ENCODE results near the gene NES.

Gene NES, protein sequence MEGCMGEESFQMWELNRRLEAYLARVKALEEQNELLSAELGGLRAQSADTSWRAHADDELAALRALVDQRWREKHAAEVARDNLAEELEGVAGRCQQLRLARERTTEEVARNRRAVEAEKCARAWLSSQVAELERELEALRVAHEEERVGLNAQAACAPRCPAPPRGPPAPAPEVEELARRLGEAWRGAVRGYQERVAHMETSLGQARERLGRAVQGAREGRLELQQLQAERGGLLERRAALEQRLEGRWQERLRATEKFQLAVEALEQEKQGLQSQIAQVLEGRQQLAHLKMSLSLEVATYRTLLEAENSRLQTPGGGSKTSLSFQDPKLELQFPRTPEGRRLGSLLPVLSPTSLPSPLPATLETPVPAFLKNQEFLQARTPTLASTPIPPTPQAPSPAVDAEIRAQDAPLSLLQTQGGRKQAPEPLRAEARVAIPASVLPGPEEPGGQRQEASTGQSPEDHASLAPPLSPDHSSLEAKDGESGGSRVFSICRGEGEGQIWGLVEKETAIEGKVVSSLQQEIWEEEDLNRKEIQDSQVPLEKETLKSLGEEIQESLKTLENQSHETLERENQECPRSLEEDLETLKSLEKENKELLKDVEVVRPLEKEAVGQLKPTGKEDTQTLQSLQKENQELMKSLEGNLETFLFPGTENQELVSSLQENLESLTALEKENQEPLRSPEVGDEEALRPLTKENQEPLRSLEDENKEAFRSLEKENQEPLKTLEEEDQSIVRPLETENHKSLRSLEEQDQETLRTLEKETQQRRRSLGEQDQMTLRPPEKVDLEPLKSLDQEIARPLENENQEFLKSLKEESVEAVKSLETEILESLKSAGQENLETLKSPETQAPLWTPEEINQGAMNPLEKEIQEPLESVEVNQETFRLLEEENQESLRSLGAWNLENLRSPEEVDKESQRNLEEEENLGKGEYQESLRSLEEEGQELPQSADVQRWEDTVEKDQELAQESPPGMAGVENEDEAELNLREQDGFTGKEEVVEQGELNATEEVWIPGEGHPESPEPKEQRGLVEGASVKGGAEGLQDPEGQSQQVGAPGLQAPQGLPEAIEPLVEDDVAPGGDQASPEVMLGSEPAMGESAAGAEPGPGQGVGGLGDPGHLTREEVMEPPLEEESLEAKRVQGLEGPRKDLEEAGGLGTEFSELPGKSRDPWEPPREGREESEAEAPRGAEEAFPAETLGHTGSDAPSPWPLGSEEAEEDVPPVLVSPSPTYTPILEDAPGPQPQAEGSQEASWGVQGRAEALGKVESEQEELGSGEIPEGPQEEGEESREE (N-terminal part only)

DNA sequence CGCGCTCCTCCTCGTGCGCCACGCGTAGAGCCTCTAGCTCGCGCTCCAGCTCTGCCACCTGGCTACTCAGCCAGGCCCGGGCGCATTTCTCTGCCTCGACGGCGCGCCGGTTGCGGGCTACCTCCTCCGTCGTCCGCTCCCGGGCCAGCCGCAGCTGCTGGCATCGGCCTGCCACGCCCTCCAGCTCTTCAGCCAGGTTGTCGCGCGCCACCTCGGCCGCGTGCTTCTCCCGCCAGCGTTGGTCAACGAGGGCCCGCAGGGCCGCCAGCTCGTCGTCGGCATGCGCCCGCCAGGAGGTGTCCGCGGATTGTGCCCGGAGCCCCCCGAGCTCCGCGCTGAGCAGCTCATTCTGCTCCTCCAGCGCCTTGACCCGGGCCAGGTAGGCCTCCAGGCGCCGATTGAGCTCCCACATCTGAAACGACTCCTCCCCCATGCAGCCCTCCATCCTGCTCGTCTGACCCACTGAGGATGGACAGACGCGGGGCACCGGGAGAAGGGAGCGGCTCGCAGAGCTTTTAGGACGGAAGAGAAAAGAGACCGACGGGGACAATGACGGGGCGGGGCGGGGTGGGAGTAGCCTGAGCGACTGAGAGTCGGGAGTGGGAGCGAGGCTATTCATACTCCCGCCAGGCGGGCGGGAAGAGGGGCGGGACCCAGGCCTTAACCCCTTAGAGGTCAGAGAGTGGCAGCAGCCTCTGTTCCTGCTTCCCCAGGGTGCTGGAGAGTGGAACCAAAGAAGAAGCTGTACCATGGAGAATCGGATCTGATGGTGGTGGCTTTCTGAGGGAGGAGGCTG, at the start of gene NES:
NES (minus strand) TSS at position 588 of the 796 bp plus-strand sequence; CDS start at position 445, 143 bp downstream.
- Histone ChIP-seq H3K27ac (ENCODE audit: low read length) (peak within 1 kb of the TSS; percentile 37), H3K36me3 (ENCODE audit: insufficient read depth, low read depth, low read length) (peaks cover 28% of the 10 kb centered on the region), H3K9me3 (ENCODE audit: insufficient read depth, low read depth, low read length) (no peaks in the 10 kb centered on the region), H3K4me1 (ENCODE audit: insufficient read depth, low read length) (peaks cover 31% of the 10 kb centered on the region), H3K4me3 (ENCODE audit: low read length) (peak within 1 kb of the TSS; percentile 84), H3K9ac (ENCODE audit: low read depth, low read length) (peak within 1 kb of the TSS; percentile 90), H3K27me3 (ENCODE audit: insufficient read depth, low read length) (peaks cover 29% of the 10 kb centered on the region)

DNA sequence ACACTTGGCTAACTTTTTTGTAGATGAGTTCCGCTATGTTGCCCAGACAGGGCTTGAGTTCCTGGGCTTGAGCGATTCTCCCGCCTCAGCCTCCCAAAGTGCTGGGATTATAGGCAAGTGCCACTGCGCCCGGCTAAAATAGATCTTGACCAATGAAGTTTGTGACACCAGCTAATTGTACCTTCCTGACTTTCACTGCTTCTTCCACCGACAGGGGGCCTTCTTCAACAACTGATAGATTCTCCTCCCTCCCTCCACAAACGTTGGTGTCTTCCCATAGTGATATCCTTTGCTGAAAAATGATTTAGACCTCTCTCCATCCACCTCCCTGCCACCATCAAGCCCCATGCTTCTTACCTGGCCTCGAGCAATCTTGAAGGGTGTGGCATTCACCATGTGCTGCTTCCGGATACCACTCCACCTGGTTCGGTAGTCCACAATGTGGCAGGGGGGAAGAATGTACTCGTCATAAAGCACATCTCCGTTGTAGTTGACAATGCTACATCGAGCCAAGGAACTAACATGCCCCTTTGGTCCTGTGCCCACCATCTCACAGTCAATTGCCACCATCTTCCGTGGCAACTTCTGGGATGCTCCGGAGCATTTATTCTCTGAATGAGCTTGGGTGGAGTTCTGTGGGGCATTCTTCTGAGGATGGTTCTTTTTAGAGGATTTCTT, 49.5 kb upstream of the NES start:
- peaks cover 23% of the 10 kb centered on the region for H3K4me1 ChIP-seq (ENCODE audit: insufficient read depth, low read length)
- H3K9me3 ChIP-seq (ENCODE audit: insufficient read depth, low read depth, low read length): no peaks in the 10 kb centered on the region
- no peak overlapping the region for H3K27ac ChIP-seq (ENCODE audit: low read length)
- peak overlapping the region; percentile 99 for H3K4me3 ChIP-seq (ENCODE audit: low read length)
- peaks cover 47% of the 10 kb centered on the region for H3K36me3 ChIP-seq (ENCODE audit: insufficient read depth, low read depth, low read length)
- no peaks in the 10 kb centered on the region for H3K27me3 ChIP-seq (ENCODE audit: insufficient read depth, low read length)
- peak overlapping the region; percentile 97; the same call in 1 of the 2 replicates for H3K9ac ChIP-seq (ENCODE audit: low read depth, low read length)

DNA sequence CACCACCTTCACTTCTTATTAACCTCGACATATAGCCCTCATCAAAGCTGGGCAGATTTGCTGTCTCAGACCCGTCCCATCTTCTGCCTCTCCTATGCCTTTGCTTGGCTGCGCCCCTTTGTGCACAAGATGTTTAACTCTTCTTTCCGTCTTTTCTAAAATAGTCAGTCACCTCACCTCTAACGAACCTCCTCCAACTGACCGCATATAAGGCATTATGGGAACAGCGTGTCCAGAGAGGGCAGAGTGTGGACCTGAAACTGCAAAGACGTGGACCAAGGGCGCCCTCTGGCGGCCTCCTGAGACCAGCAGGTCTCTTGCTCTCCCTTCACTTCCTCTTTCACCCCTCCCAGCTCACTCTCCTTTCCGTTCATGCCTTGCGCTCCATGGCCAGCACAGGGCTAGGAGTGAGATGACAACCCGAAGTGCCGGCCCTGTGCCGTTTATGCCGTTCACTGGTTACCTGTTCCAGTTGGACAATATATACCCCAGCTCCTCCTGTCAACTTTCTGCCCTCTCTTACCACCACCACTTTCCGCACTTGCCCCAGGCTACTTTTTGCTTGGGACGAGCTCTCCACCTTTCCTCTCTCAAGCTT, 48.6 kb upstream of the NES start:
- peaks cover 56% of the 10 kb centered on the region for H3K36me3 ChIP-seq (ENCODE audit: insufficient read depth, low read depth, low read length)
- H3K27ac ChIP-seq (ENCODE audit: low read length): no peak overlapping the region
- H3K4me3 ChIP-seq (ENCODE audit: low read length): peak overlapping the region; percentile 99
- H3K9me3 ChIP-seq (ENCODE audit: insufficient read depth, low read depth, low read length): no peaks in the 10 kb centered on the region
- H3K27me3 ChIP-seq (ENCODE audit: insufficient read depth, low read length): no peaks in the 10 kb centered on the region
- peaks cover 23% of the 10 kb centered on the region for H3K4me1 ChIP-seq (ENCODE audit: insufficient read depth, low read length)
- H3K9ac ChIP-seq (ENCODE audit: low read depth, low read length): no peak overlapping the region

DNA sequence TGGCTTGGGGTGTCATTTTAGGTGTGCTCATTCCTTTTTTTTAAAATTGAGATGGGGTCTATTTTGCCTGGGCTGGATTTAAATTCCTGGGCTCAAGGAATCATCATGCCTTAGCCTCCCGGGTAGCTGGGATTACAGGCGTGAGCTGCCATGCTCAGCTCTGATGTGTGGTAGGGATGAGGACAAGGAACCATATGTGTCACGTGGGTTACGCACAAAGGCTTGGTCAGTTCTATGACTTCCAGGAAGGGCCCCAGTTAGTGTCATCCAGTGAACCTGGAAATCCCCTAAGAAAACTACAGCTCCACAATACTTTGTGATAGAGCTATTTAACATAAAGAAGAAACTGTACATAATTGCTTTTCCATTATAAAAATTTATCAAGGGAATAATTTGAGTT, 44.3 kb upstream of the NES start:
- H3K4me3 ChIP-seq (ENCODE audit: low read length): no peak overlapping the region
- H3K27me3 ChIP-seq (ENCODE audit: insufficient read depth, low read length): no peaks in the 10 kb centered on the region
- peaks cover 53% of the 10 kb centered on the region for H3K36me3 ChIP-seq (ENCODE audit: insufficient read depth, low read depth, low read length)
- no peak overlapping the region for H3K9ac ChIP-seq (ENCODE audit: low read depth, low read length)
- H3K27ac ChIP-seq (ENCODE audit: low read length): no peak overlapping the region
- peaks cover 11% of the 10 kb centered on the region; the same call in 1 of the 2 replicates for H3K4me1 ChIP-seq (ENCODE audit: insufficient read depth, low read length)
- H3K9me3 ChIP-seq (ENCODE audit: insufficient read depth, low read depth, low read length): no peaks in the 10 kb centered on the region

DNA sequence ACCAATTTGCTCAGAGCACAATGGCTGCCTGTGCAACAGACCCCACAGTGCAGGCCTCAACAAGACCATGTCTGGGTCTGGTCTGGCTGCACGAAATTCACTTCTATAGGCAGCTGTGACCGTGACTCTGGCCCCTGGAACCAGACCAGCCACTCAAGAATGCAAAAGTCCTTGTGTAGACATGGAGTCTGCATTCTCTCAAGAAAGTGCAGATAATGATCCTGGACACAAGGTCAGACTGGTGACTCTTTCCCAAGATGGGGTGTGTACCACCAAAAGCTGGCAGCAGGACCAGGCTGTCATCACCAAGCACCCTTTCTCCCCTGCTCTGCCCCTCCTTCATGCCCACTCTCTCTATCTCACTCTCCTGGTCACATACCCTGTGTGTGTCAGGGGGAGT, 43.9 kb upstream of the NES start:
- Histone ChIP-seq H3K4me3 (ENCODE audit: low read length) (no peak overlapping the region), H3K36me3 (ENCODE audit: insufficient read depth, low read depth, low read length) (peaks cover 49% of the 10 kb centered on the region), H3K9ac (ENCODE audit: low read depth, low read length) (no peak overlapping the region), H3K27me3 (ENCODE audit: insufficient read depth, low read length) (no peaks in the 10 kb centered on the region), H3K9me3 (ENCODE audit: insufficient read depth, low read depth, low read length) (no peaks in the 10 kb centered on the region), H3K27ac (ENCODE audit: low read length) (no peak overlapping the region), H3K4me1 (ENCODE audit: insufficient read depth, low read length) (peaks cover 8% of the 10 kb centered on the region; the same call in 1 of the 2 replicates)

DNA sequence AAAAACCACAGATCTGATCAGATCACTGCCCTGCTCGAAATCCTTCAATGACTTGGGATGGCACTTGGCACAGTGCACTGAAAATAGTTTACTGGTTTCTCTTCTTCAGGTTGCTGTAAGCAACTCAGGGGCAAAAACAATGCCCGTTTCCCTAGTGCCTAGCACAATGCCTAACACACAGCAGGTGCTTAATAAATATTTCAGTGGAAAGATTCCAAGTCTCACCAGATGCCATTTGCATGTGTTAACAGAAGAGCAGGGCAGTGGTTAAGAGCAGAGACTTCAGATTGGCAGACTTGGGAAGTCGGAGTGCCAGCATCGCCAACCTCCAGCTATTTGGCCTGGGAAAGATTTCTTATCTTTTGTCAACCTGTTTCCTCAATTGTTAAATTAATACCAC, 40.1 kb upstream of the NES start:
- Histone ChIP-seq H3K36me3 (ENCODE audit: insufficient read depth, low read depth, low read length) (peaks cover 17% of the 10 kb centered on the region), H3K27ac (ENCODE audit: low read length) (no peak overlapping the region), H3K9me3 (ENCODE audit: insufficient read depth, low read depth, low read length) (no peaks in the 10 kb centered on the region), H3K4me1 (ENCODE audit: insufficient read depth, low read length) (no peaks in the 10 kb centered on the region), H3K27me3 (ENCODE audit: insufficient read depth, low read length) (no peaks in the 10 kb centered on the region), H3K9ac (ENCODE audit: low read depth, low read length) (no peak overlapping the region), H3K4me3 (ENCODE audit: low read length) (no peak overlapping the region)

DNA sequence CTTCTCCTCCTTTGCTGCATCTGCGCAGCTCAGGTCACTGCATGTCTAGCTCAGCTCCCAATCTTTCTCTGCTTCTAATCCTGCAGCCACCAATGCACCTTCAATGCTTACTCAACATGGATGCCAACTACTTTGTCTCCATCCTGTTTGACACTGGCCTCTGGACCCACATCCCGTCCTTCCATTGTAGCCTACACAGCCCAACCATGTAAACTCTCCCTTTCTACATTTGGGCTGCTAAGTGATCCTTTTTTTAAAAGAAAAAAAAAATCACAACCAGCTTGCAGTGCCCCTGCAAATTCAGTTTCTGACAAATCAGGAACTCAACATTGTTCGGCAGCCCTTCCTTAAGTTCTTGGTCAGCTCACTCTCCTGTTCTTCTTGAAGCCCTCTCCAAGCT, 37.6 kb upstream of the NES start:
- Histone ChIP-seq H3K27me3 (ENCODE audit: insufficient read depth, low read length) (peaks cover 4% of the 10 kb centered on the region; the same call in 1 of the 2 replicates), H3K9ac (ENCODE audit: low read depth, low read length) (no peak overlapping the region), H3K36me3 (ENCODE audit: insufficient read depth, low read depth, low read length) (no peaks in the 10 kb centered on the region), H3K27ac (ENCODE audit: low read length) (no peak overlapping the region), H3K4me1 (ENCODE audit: insufficient read depth, low read length) (peaks cover 16% of the 10 kb centered on the region), H3K4me3 (ENCODE audit: low read length) (no peak overlapping the region), H3K9me3 (ENCODE audit: insufficient read depth, low read depth, low read length) (no peaks in the 10 kb centered on the region)

DNA sequence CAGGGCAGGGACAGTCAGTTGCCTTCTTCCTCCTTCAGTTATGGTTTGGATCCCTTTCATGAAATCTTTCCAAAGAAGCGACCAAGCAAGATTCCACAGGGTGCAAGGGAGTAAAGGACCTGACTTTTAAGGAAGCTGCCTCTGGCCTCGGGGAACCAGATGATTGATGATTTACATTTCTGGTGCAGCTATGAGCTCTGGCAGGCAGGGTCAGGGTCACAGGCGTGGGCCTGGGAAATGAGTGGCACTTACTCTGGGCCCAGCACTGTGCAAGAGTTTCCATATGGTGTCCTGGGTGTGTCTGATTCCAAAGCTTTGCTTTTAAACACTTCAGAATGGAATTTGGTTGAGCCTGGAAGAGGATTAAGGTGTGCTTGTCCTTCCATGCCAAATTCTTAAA, 35.4 kb upstream of the NES start:
- Histone ChIP-seq H3K27ac (ENCODE audit: low read length) (no peak overlapping the region), H3K9ac (ENCODE audit: low read depth, low read length) (no peak overlapping the region), H3K9me3 (ENCODE audit: insufficient read depth, low read depth, low read length) (no peaks in the 10 kb centered on the region), H3K36me3 (ENCODE audit: insufficient read depth, low read depth, low read length) (no peaks in the 10 kb centered on the region), H3K4me1 (ENCODE audit: insufficient read depth, low read length) (peaks cover 37% of the 10 kb centered on the region), H3K4me3 (ENCODE audit: low read length) (no peak overlapping the region), H3K27me3 (ENCODE audit: insufficient read depth, low read length) (peaks cover 4% of the 10 kb centered on the region; the same call in 1 of the 2 replicates)

DNA sequence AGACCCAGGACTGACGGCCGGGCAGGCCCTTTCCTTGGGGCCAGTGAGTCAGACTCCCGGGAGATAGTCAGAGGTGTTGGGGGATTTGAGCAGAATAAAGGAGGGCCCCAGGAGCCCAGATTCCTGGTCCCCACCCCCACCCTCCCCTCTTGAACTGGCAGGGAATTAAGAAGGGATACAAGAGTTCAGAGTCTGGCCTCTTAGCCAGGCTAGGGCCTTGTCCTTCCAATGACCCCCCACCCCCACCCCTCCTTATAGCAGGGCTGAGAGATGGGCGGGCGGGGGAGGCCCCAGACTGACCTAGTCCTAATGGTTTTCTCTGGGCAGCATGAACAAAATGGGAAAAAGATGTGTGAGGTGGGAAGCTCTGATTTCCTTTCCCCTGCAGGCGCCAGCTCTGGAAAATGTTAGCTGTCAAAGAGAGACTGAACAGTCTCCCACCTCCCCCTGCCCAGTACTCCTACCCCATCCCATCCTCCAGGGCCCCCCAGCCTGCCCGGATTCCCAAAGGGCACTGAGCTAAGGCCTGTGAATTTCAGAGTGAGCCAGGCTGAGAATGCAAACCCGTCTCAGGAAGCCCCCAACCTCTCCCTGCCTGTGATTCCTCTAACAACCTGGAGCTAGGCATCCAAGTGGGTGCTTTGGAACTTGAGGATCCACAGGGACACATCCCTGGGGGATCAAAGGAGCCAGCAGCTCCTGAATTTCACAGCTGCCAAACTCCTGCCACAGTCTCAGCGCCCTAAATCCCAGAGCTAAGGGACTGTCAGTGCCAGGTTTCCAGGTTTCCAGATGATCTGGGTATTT, 34.0 kb upstream of the NES start:
- peak overlapping the region; percentile 47; the same call in 1 of the 2 replicates for H3K9ac ChIP-seq (ENCODE audit: low read depth, low read length)
- H3K4me1 ChIP-seq (ENCODE audit: insufficient read depth, low read length): peaks cover 44% of the 10 kb centered on the region
- no peak overlapping the region for H3K27ac ChIP-seq (ENCODE audit: low read length)
- H3K27me3 ChIP-seq (ENCODE audit: insufficient read depth, low read length): peaks cover 4% of the 10 kb centered on the region; the same call in 1 of the 2 replicates
- H3K9me3 ChIP-seq (ENCODE audit: insufficient read depth, low read depth, low read length): no peaks in the 10 kb centered on the region
- no peaks in the 10 kb centered on the region for H3K36me3 ChIP-seq (ENCODE audit: insufficient read depth, low read depth, low read length)
- no peak overlapping the region for H3K4me3 ChIP-seq (ENCODE audit: low read length)
